OCI-LY1 (cell line): ENCODE measurements around the gene ASB8.
A peak's percentile ranks its signal among the peaks of the same experiment; 100 is the strongest.

Experiments used
- H2AFZ ChIP-seq: fragments of 200-600 bp; sonication (generic), shearing (Covaris generic); 2 replicates; pipeline ENCODE4 v1.6.0; 2014; ENCODE audit warnings: antibody characterized with exemption, mild to moderate bottlenecking, low read length
- H3F3A ChIP-seq: fragments of 200-600 bp; sonication (generic), shearing (Covaris generic); 2 replicates; pipeline ENCODE4 v1.6.0; 2014; ENCODE audit warnings: mild to moderate bottlenecking, antibody characterized with exemption, low read length, moderate library complexity; ENCODE audit not compliant: insufficient read depth
- H3K27ac ChIP-seq: fragments of 200-600 bp; sonication (generic); 2 replicates; pipeline ENCODE4 v1.5.1; 2014; ENCODE audit warnings: low read length, mixed run types, mild to moderate bottlenecking, low read depth; ENCODE audit not compliant: poor library complexity, severe bottlenecking
- H3K27me3 ChIP-seq: fragments of 200-600 bp; sonication (generic); 2 replicates; pipeline ENCODE4 v1.6.0; 2014; ENCODE audit warnings: antibody characterized with exemption, mild to moderate bottlenecking, low read length, moderate library complexity; ENCODE audit not compliant: insufficient read depth
- H3K36me3 ChIP-seq: fragments of 200-600 bp; sonication (generic); 2 replicates; pipeline ENCODE4 v1.6.1; 2014; ENCODE audit warnings: mild to moderate bottlenecking, antibody characterized with exemption, low read length, moderate library complexity, mixed read lengths; ENCODE audit not compliant: insufficient read depth
- H3K4me1 ChIP-seq: fragments of 200-600 bp; sonication (generic); 2 replicates; pipeline ENCODE4 v1.5.1; 2014; ENCODE audit warnings: mild to moderate bottlenecking, low read length, moderate library complexity; ENCODE audit not compliant: insufficient read depth, severe bottlenecking
- H3K4me2 ChIP-seq: fragments of 200-600 bp; sonication (generic), shearing (Covaris generic); 2 replicates; pipeline ENCODE4 v1.6.1; 2014; ENCODE audit warnings: low read length
- H3K4me3 ChIP-seq: fragments of 200-600 bp; sonication (generic); 2 replicates; pipeline ENCODE4 v1.5.1; 2014; ENCODE audit warnings: low read length, low read depth, mild to moderate bottlenecking, mixed read lengths; ENCODE audit not compliant: poor library complexity, severe bottlenecking
- H3K79me2 ChIP-seq: fragments of 200-600 bp; shearing (Covaris generic); 2 replicates; pipeline ENCODE4 v1.6.1; 2016; ENCODE audit warnings: mixed run types, low read length, mixed read lengths; ENCODE audit not compliant: insufficient read depth
- H3K9ac ChIP-seq: fragments of 200-600 bp; sonication (generic), shearing (Covaris generic); 2 replicates; pipeline ENCODE4 v1.6.1; 2014; ENCODE audit warnings: mild to moderate bottlenecking, low read length, mixed read lengths
- H3K9me2 ChIP-seq: fragments of 200-600 bp; sonication (generic), shearing (Covaris generic); 2 replicates; pipeline ENCODE4 v1.6.1; 2014; ENCODE audit warnings: low read depth, mild to moderate bottlenecking, low read length, mixed read lengths
- H3K9me3 ChIP-seq: fragments of 200-600 bp; shearing (Covaris generic); 2 replicates; pipeline ENCODE4 v1.6.1; 2014; ENCODE audit warnings: low read length, mixed read lengths
- H4K20me1 ChIP-seq: fragments of 200-600 bp; sonication (generic), shearing (Covaris generic); 2 replicates; pipeline ENCODE4 v1.6.0; 2016; ENCODE audit warnings: mild to moderate bottlenecking, low read length; ENCODE audit not compliant: insufficient read depth
- EZH2 ChIP-seq: fragments of 200-600 bp; sonication (generic), shearing (Covaris generic); IDR thresholded peaks from 2 replicates; pipeline ENCODE4 v1.8.0; 2017; ENCODE audit warnings: borderline replicate concordance, mixed run types, mild to moderate bottlenecking, antibody characterized with exemption, low read length, moderate library complexity, mixed read lengths
- TF ChIP-seq, protein P1 (sequence below): fragments of 200-600 bp; sonication (generic), shearing (Covaris generic); IDR thresholded peaks from 2 replicates; pipeline ENCODE4 v1.5.1; 2017; ENCODE audit warnings: mild to moderate bottlenecking, antibody characterized with exemption, low read length, moderate library complexity, mixed read lengths

The ASB8 gene

DNA sequence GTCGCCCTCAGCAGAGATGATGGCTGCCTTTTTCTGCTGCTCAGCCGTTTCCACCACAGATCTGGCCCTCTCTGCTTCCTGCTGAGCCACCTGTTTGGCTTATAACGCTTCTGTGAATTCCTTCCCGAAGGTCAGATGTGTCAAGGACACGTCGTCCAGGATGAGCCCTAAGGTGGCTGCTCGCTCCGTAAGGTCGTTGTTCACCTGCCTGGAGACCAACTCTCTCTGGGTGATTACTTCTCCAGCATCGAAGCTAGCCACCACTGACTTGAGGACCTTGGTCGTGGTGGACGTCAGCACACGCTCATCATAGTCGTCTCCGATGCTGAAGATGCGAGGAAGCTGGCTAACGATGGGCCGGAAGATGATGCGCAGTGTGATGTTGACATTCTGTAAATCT, 11.7 kb upstream of the ASB8 start:
- TF ChIP-seq, protein P1, sequence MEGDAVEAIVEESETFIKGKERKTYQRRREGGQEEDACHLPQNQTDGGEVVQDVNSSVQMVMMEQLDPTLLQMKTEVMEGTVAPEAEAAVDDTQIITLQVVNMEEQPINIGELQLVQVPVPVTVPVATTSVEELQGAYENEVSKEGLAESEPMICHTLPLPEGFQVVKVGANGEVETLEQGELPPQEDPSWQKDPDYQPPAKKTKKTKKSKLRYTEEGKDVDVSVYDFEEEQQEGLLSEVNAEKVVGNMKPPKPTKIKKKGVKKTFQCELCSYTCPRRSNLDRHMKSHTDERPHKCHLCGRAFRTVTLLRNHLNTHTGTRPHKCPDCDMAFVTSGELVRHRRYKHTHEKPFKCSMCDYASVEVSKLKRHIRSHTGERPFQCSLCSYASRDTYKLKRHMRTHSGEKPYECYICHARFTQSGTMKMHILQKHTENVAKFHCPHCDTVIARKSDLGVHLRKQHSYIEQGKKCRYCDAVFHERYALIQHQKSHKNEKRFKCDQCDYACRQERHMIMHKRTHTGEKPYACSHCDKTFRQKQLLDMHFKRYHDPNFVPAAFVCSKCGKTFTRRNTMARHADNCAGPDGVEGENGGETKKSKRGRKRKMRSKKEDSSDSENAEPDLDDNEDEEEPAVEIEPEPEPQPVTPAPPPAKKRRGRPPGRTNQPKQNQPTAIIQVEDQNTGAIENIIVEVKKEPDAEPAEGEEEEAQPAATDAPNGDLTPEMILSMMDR: no peak
- TF ChIP-seq EZH2: no peak
- Histone ChIP-seq H3K9me2 (no peaks in the 10 kb centered on the region), H3K9me3 (no peaks in the 10 kb centered on the region), H3K27me3 (no peaks in the 10 kb centered on the region), H3K9ac (no peak overlapping the region), H2AFZ (no peak overlapping the region), H3K79me2 (no peaks in the 10 kb centered on the region), H3K4me1 (no peaks in the 10 kb centered on the region), H3F3A (no peaks in the 10 kb centered on the region), H3K27ac (no peak overlapping the region), H3K36me3 (no peaks in the 10 kb centered on the region), H4K20me1 (no peaks in the 10 kb centered on the region), H3K4me2 (no peak overlapping the region), H3K4me3 (no peak overlapping the region)

DNA sequence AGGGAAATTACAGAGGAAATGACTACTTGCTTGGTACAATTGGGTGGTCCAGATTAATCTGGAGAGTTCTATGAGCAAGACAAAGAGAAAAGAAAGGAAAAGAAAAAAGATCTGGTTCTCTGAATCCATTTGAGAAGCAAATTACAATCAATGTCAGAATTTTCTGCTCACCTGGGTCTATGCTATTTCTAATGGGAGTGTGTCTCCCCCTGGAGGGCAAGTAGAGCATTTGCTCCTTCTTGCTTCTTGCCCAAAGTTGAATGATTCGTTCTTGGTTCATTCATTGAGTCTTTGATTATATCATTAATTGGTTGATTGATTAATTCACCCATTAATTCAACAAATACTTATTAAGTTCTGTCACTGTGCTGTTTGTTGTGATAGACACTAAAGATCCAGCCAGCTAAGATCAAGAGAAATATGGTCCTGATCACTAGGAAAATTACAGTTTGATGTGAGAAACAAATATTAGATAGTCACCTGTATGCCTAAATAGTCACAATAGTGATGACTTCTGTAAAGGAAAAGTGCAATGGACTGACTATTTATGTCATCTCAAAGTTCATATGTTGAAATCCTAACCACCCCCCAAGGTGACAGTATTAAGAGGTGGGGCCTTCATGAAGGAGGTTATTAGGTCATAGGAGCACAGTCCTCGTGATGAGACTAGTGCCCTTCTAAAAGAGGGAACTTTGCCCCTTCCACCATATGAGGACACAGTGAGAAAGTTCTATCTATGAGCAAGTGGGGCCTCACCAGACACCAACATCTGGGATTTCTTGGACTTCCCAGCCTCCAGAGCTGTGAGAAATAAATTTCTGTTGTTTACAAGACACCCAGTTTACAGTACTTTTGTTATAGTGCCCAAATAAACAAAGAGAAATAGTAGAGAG, 8.0 kb upstream of the ASB8 start:
- Histone ChIP-seq H3K36me3 (no peaks in the 10 kb centered on the region), H3K27ac (no peak overlapping the region), H4K20me1 (no peaks in the 10 kb centered on the region), H2AFZ (no peak overlapping the region), H3K4me3 (no peak overlapping the region), H3K27me3 (no peaks in the 10 kb centered on the region), H3F3A (no peaks in the 10 kb centered on the region), H3K9me2 (no peaks in the 10 kb centered on the region), H3K9ac (no peak overlapping the region), H3K4me2 (no peak overlapping the region), H3K4me1 (peaks cover 8% of the 10 kb centered on the region), H3K79me2 (no peaks in the 10 kb centered on the region), H3K9me3 (no peaks in the 10 kb centered on the region)
- TF ChIP-seq, protein P1: peak; percentile 96
- TF ChIP-seq EZH2: no peak

DNA sequence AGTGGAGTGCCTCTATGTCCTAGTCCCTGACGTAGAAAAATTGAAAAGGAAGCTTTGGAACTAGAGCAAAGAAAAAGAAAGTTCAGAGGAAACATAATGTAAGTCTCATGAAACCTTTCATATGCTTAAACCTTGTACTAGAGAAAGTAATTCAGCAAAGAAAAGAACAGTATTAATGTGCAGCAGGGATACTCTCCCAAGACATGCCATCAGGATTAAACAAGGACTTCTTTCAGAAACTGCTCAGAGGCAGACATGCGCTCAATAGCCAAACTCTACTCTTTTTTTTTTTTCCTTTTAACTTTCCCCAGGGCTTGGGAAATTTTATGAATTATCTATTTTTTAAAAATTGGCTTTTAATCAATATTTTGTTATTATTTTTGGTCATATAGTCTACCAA, 7.1 kb upstream of the ASB8 start:
- Histone ChIP-seq H3K4me1 (peaks cover 12% of the 10 kb centered on the region), H3K9me3 (no peaks in the 10 kb centered on the region), H3K27ac (no peak overlapping the region), H3K27me3 (no peaks in the 10 kb centered on the region), H3K4me3 (no peak overlapping the region), H3K79me2 (no peaks in the 10 kb centered on the region), H3F3A (no peaks in the 10 kb centered on the region), H2AFZ (no peak overlapping the region), H4K20me1 (no peaks in the 10 kb centered on the region), H3K9ac (no peak overlapping the region), H3K4me2 (no peak overlapping the region), H3K9me2 (no peaks in the 10 kb centered on the region), H3K36me3 (no peaks in the 10 kb centered on the region)
- no peak for TF ChIP-seq EZH2
- TF ChIP-seq, protein P1: no peak
